Karpas-422 (cell line): ENCODE results near the gene RAD9B. TPM values are rescaled to one million over a fixed set of nuclear protein-coding genes. Genes with fewer than 3 reads are reported as not detected.
A peak's percentile ranks its signal among the peaks of the same experiment; 100 is the strongest.

Experiments
- DNase-seq: peaks from one replicate; pipeline ENCODE4 v3.0.0-alpha.2; 2015
- H2AFZ ChIP-seq: fragments of 200-600 bp; sonication (generic); 2 replicates; pipeline ENCODE4 v1.6.1; 2014; ENCODE audit warnings: antibody characterized with exemption, low read length, mixed read lengths
- H3K27ac ChIP-seq: fragments of 200-600 bp; sonication (generic); 2 replicates; pipeline ENCODE4 v1.5.1; 2014; ENCODE audit warnings: mild to moderate bottlenecking, low read length, moderate library complexity
- H3K27me3 ChIP-seq: fragments of 200-600 bp; sonication (generic); 2 replicates; pipeline ENCODE4 v1.6.1; 2014; ENCODE audit warnings: low read length, mixed read lengths
- H3K36me3 ChIP-seq: fragments of 200-600 bp; sonication (generic); 2 replicates; pipeline ENCODE4 v1.6.1; 2014; ENCODE audit warnings: low read length, mixed read lengths; ENCODE audit not compliant: insufficient read depth
- H3K4me1 ChIP-seq: fragments of 200-600 bp; sonication (generic); 2 replicates; pipeline ENCODE4 v1.6.1; 2014; ENCODE audit warnings: mild to moderate bottlenecking, low read length, mixed read lengths
- H3K4me2 ChIP-seq: fragments of 200-600 bp; sonication (generic); 2 replicates; pipeline ENCODE4 v1.6.1; 2014; ENCODE audit warnings: low read length, low read depth, mild to moderate bottlenecking; ENCODE audit not compliant: poor library complexity, severe bottlenecking
- H3K4me3 ChIP-seq: fragments of 200-600 bp; sonication (generic); 2 replicates; pipeline ENCODE4 v1.5.1; 2014; ENCODE audit warnings: mild to moderate bottlenecking, antibody characterized with exemption, low read length, mixed read lengths
- H3K79me2 ChIP-seq: fragments of 200-600 bp; sonication (generic); 2 replicates; pipeline ENCODE4 v1.6.1; 2014; ENCODE audit warnings: mild to moderate bottlenecking, low read length, mixed read lengths
- H3K9ac ChIP-seq: fragments of 200-600 bp; sonication (generic); 2 replicates; pipeline ENCODE4 v1.6.0; 2014; ENCODE audit warnings: low read length
- H3K9me2 ChIP-seq: fragments of 200-600 bp; sonication (generic), shearing (Covaris generic); replicated peaks from 2 replicates; pipeline ENCODE4 v1.6.0; 2014; ENCODE audit warnings: mild to moderate bottlenecking, low read length, moderate library complexity; ENCODE audit not compliant: insufficient read depth
- H3K9me3 ChIP-seq: fragments of 300-700, 200-600 bp; sonication (generic); 2 replicates; pipeline ENCODE4 v1.6.1; 2014; ENCODE audit warnings: low read length, mixed read lengths
- H4K20me1 ChIP-seq: fragments of 200-600 bp; sonication (generic); 2 replicates; pipeline ENCODE4 v1.6.1; 2014; ENCODE audit warnings: mild to moderate bottlenecking, antibody characterized with exemption, low read length, low read depth; ENCODE audit not compliant: insufficient read depth
- total RNA-seq: library from RNA; depleted of rRNA; stranded (reverse); fragments of >200 nt; shearing (Covaris generic); gene quantifications from 2 replicates; pipeline ENCODE4 v1.2.3, GENCODE V29; 2014; ENCODE audit warnings: low replicate concordance

The RAD9B gene
- total RNA-seq, 1 experiment from 2014 or later: 1.4 TPM

DNA sequence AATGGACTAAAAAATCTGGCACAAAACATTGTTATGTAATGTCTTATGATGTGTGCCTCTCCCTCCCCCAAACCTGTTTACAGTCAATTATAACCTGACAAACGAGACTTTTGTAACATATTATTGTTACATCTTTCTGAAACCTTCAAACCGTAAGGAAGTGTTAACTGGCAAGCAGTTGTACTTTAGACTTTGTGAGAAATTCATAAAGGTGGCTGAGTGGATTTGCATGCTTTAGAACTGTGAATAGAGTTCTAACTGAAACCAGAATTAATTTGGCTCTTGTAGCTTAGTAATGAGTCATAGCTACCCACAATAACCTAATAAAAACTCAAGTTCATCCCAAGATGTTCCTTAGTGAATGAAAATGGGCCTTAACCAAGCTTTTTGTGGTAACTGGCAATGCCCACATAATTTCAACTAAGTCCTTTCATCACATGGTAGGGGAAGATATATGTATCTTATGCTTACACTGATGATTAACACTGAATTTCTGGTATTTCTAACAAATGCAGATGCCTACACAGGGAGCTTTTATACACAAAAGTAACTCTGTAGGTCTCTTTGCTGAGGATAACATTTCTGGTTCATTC lies 29.7 kb downstream of the RAD9B start:
- DNase-seq: peak; percentile 77
- Histone ChIP-seq H3K4me1 (peaks cover 69% of the 10 kb centered on the region), H3K27me3 (no peaks in the 10 kb centered on the region), H3K4me3 (peak overlapping the region; percentile 11; the same call in 1 of the 2 replicates), H2AFZ (no peak overlapping the region), H3K4me2 (peak overlapping the region; percentile 52), H4K20me1 (no peaks in the 10 kb centered on the region), H3K79me2 (peaks cover 34% of the 10 kb centered on the region), H3K36me3 (peaks cover 14% of the 10 kb centered on the region; the same call in 1 of the 2 replicates), H3K9me2 (no peaks in the 10 kb centered on the region), H3K9ac (peak overlapping the region; percentile 35), H3K9me3 (no peaks in the 10 kb centered on the region), H3K27ac (peak overlapping the region; percentile 94)

DNA sequence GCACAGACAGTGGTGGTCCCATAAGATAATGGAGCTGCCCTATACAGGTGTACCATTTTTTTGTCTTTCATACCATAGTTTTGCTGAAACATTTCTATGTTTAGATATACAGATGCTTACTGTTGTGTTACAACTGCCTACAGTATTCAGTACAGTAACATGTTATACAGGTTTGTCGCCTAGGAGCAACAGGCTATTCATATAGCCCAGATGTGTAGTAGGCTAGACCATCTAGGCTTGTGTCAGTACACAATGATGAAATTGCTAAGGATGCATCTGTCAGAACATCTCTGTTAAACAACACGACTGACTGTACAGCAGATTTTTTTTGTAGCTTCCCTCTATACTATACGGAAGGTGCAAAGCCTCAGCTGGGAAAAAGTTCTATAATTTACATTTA lies 30.5 kb downstream of the RAD9B start:
- Histone ChIP-seq H3K4me1 (peaks cover 77% of the 10 kb centered on the region), H3K4me2 (peak overlapping the region; percentile 52), H3K36me3 (peaks cover 19% of the 10 kb centered on the region; the same call in 1 of the 2 replicates), H3K9ac (peak overlapping the region; percentile 35; the same call in 1 of the 2 replicates), H3K9me3 (no peaks in the 10 kb centered on the region), H3K27ac (peak overlapping the region; percentile 94), H3K79me2 (peaks cover 38% of the 10 kb centered on the region), H2AFZ (no peak overlapping the region), H3K27me3 (no peaks in the 10 kb centered on the region), H3K4me3 (peak overlapping the region; percentile 0; the same call in 1 of the 2 replicates), H4K20me1 (no peaks in the 10 kb centered on the region), H3K9me2 (no peaks in the 10 kb centered on the region)
- no peak for DNase-seq

DNA sequence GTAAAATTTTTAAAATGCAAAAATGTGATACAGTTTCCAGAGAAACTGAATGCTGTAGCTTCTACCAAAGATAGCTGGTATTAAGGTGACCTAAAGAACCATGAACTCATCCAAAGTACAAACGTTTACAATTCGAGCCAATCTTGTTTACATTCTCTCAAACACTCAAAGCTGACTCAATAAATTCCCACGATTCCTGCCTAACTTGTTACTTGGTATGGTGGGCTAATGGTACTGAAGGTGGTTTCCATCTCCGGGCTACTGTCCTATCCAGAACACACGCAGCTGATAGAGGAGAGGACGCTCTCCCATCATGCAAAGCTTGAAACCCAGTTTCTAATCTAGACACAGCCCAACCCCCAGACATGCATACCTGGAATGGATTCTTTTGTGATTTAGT lies 31.5 kb downstream of the RAD9B start:
- Histone ChIP-seq H2AFZ (no peak overlapping the region), H3K9me3 (no peaks in the 10 kb centered on the region), H3K4me3 (no peak overlapping the region), H3K4me1 (peaks cover 86% of the 10 kb centered on the region), H4K20me1 (no peaks in the 10 kb centered on the region), H3K9ac (peak overlapping the region; percentile 6; the same call in 1 of the 2 replicates), H3K27ac (peak overlapping the region; percentile 94), H3K4me2 (peak overlapping the region; percentile 52), H3K36me3 (peaks cover 29% of the 10 kb centered on the region), H3K79me2 (peaks cover 46% of the 10 kb centered on the region), H3K9me2 (no peaks in the 10 kb centered on the region), H3K27me3 (no peaks in the 10 kb centered on the region)
- DNase-seq: no peak

- Histone ChIP-seq H3K36me3 (peaks cover 35% of the 10 kb centered on the region), H3K27ac (peak overlapping the region; percentile 94), H3K9me2 (no peaks in the 10 kb centered on the region), H3K9me3 (no peaks in the 10 kb centered on the region), H2AFZ (no peak overlapping the region), H3K79me2 (peaks cover 56% of the 10 kb centered on the region), H3K4me3 (no peak overlapping the region), H3K4me1 (peaks cover 98% of the 10 kb centered on the region), H4K20me1 (no peaks in the 10 kb centered on the region), H3K27me3 (no peaks in the 10 kb centered on the region), H3K9ac (no peak overlapping the region), H3K4me2 (peak overlapping the region; percentile 52)
- no peak for DNase-seq
Observed at GRCh38 chr12:110534811-110535210, 32.7 kb downstream of the RAD9B start.

DNA sequence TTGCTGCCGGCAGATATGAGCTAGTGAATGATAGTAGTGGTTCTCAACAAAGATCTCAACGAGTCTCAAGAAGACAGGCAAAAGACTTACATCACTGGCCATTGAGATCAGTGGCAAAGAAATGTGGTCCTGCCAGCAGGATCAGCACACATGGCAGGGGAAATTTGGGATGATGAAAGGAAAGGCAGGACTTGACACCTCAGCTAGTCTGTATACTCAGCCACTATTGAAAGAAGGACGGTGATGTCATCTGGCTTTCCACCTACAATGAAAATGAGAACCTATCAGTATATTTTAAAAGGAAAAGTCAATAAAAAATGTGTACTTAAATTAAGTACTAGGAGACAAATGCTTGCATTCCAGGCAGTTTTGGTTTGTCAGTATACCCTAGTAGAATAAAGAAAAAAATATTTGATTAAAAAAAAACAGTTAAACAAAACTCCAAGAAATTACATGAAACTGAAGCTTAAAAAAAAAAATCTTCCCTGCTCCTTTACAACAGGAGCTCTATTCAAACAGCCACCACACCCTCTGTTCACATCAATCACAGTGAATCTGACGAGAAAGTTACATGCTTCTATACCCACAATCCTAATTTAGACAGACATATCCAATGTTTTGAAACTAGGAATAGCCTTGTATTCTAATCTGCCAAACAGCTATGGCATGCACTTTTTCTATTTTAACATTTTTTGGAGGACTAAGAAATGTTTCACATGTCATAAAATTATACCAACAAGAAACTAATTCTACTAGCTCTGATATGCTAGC lies 34.9 kb downstream of the RAD9B start:
- H3K79me2 ChIP-seq: peaks cover 68% of the 10 kb centered on the region
- peaks cover 98% of the 10 kb centered on the region for H3K4me1 ChIP-seq
- H3K9me3 ChIP-seq: no peaks in the 10 kb centered on the region
- no peaks in the 10 kb centered on the region for H4K20me1 ChIP-seq
- no peak overlapping the region for H3K4me3 ChIP-seq
- H3K27ac ChIP-seq: peak overlapping the region; percentile 65
- DNase-seq: no peak
- no peaks in the 10 kb centered on the region for H3K27me3 ChIP-seq
- no peak overlapping the region for H2AFZ ChIP-seq
- no peak overlapping the region for H3K9ac ChIP-seq
- H3K9me2 ChIP-seq: no peaks in the 10 kb centered on the region
- H3K36me3 ChIP-seq: peaks cover 32% of the 10 kb centered on the region
- peak overlapping the region; percentile 25 for H3K4me2 ChIP-seq

DNA sequence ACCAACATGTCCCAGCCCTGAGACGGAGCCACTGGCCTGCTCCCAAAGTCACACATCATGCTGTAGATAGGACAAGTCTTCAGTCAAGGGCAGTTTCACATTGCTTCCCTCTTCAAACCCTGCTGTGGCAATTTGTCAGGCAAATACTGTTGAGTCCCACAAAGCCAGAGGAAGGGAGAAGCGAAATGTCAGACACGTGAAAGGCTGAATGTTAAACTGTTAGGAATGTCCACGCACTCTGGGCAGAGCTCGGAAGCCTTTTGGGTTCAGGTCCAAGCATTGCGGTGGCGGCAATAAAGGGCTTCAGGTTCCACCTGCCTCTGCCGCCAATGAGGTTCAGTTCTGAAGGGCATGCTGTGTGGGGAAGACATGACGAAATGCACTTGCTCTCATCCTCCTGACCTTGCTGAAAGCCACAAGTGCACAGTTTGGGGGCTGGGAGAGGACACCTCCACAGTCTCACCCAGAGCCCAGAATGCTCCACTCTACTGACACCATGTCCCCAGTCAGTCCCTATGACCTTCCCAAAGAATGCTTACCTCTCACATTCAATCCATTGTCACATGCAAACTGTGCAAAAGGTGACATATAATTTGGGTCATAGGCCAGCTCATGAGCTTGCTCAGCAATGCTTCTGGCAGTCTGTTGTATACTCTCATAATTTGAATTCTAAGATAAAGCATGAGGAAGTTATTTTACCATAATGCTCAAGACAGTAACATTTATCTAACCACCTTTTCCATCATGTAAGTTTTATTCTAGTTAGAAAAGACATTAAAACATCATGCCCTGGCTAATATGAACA lies 35.7 kb downstream of the RAD9B start:
- H3K27ac ChIP-seq: peak overlapping the region; percentile 65
- peaks cover 35% of the 10 kb centered on the region for H3K36me3 ChIP-seq
- no peak overlapping the region for H2AFZ ChIP-seq
- peak overlapping the region; percentile 25 for H3K4me2 ChIP-seq
- H3K9me3 ChIP-seq: no peaks in the 10 kb centered on the region
- H4K20me1 ChIP-seq: no peaks in the 10 kb centered on the region
- DNase-seq: no peak
- H3K27me3 ChIP-seq: no peaks in the 10 kb centered on the region
- peaks cover 76% of the 10 kb centered on the region for H3K79me2 ChIP-seq
- no peak overlapping the region for H3K4me3 ChIP-seq
- H3K9ac ChIP-seq: no peak overlapping the region; the same call in 1 of the 2 replicates
- H3K4me1 ChIP-seq: peaks cover 91% of the 10 kb centered on the region
- no peaks in the 10 kb centered on the region for H3K9me2 ChIP-seq

GRCh38 chr12:110538869-110539622 lies 36.9 kb downstream of the RAD9B start:
- H4K20me1 ChIP-seq: no peaks in the 10 kb centered on the region
- peaks cover 45% of the 10 kb centered on the region for H3K36me3 ChIP-seq
- no peak overlapping the region for H3K4me3 ChIP-seq
- no peaks in the 10 kb centered on the region for H3K9me2 ChIP-seq
- H3K9me3 ChIP-seq: no peaks in the 10 kb centered on the region
- peak overlapping the region; percentile 3 for H3K4me2 ChIP-seq
- no peaks in the 10 kb centered on the region for H3K27me3 ChIP-seq
- peaks cover 79% of the 10 kb centered on the region for H3K4me1 ChIP-seq
- peaks cover 80% of the 10 kb centered on the region for H3K79me2 ChIP-seq
- DNase-seq: no peak
- H3K27ac ChIP-seq: peak overlapping the region; percentile 65
- H3K9ac ChIP-seq: no peak overlapping the region
- no peak overlapping the region for H2AFZ ChIP-seq
